GM06990 (cell line): ENCODE results near the gene CTRB2.

Experiments
- DNase-seq: peaks from one replicate; pipeline ENCODE4 v3.0.0-alpha.2; 2011; ENCODE audit not compliant: insufficient read length; ENCODE audit errors: extremely low read depth
- H3K27me3 ChIP-seq: replicated peaks from 2 replicates; pipeline ENCODE4 v1.6.0; 2011; ENCODE audit warnings: low read length; ENCODE audit not compliant: control insufficient read depth, insufficient read depth
- H3K36me3 ChIP-seq: 2 replicates; pipeline ENCODE4 v1.5.1; 2011; ENCODE audit warnings: low read length; ENCODE audit not compliant: control insufficient read depth, insufficient read depth
- H3K4me3 ChIP-seq: replicated peaks from 2 replicates; pipeline ENCODE4 v1.5.1; 2011; ENCODE audit warnings: low read depth, mild to moderate bottlenecking, control low read depth, low read length
- TF ChIP-seq, protein P1 (sequence below): IDR thresholded peaks from 2 replicates; pipeline ENCODE4 v1.5.1; 2011; ENCODE audit warnings: low read length, control low read depth, mild to moderate bottlenecking, inconsistent platforms; ENCODE audit not compliant: insufficient read depth, poor library complexity, severe bottlenecking

CTRB2 gene

DNA sequence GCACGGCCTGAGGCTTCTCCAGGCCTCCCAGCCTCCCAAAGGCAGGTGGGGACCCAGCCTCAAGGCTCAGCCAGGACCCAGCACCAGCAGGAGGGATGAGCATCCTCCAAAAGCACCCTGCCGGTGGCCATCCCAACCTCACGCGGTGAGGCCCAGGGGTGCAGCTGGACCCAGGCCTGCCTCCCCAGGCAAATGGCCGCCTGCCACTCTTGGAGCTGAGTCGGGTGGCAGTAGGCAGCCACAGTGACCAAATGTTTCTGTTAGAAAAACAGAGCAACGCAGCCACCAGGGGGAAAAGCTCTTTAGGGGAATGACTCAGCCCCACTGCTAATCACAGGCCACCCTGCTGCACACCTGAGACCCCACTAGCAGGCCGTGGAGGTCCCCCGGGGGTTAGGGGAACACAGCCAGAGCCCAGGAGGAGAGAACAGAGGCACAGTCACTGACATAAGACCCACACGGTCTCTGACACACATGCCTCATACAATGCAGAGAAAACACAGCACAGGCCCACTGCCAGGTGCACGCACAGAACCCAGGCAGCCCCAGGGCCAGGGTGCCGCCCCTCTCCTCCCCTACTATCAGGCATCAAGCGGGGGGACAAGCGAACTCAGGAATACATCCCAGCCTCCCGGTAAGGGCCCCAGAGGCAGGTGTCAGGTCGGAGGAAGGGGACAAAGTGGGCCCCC lies 32.0 kb upstream of the CTRB2 start:
- DNase-seq: no peak
- TF ChIP-seq, protein P1, sequence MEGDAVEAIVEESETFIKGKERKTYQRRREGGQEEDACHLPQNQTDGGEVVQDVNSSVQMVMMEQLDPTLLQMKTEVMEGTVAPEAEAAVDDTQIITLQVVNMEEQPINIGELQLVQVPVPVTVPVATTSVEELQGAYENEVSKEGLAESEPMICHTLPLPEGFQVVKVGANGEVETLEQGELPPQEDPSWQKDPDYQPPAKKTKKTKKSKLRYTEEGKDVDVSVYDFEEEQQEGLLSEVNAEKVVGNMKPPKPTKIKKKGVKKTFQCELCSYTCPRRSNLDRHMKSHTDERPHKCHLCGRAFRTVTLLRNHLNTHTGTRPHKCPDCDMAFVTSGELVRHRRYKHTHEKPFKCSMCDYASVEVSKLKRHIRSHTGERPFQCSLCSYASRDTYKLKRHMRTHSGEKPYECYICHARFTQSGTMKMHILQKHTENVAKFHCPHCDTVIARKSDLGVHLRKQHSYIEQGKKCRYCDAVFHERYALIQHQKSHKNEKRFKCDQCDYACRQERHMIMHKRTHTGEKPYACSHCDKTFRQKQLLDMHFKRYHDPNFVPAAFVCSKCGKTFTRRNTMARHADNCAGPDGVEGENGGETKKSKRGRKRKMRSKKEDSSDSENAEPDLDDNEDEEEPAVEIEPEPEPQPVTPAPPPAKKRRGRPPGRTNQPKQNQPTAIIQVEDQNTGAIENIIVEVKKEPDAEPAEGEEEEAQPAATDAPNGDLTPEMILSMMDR: no peak
- peaks cover 5% of the 10 kb centered on the region for H3K36me3 ChIP-seq
- H3K4me3 ChIP-seq: no peak overlapping the region
- no peaks in the 10 kb centered on the region for H3K27me3 ChIP-seq

DNA sequence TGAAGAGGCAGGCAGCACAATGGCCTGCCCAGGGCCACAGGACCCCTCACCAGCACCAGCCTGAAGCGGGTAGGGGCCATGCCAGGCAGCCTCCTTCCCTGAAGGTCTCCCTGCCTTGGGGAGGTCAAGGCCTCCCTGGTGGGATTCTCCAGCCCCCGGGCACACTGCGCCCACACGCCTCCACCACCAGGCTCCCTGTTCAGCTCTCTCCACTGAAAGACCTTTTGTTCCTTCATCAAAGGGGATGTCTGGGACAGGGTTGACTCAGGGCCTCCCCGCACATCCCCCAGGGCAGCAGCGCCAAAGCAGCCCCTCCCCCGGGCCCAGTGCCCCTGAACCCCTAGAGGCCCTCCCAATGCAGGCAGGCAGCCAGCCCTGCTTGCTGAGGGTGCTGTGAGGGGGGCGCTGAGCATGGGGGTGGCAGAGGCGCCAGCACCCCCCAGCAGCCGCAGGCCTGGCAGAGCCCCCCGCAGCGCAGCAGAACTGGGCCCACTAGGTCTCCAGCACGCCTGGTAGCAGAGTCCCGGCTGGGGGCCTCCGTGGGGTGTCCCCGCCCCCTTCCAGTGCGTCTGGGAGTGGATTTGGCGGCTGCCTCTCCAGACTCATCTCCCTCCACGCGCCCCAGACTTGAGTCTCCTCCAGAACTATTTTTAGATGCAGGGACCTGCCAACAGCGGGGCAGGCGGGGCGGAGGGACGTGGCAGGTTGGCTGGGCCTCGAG lies 31.3 kb upstream of the CTRB2 start:
- H3K27me3 ChIP-seq: no peaks in the 10 kb centered on the region
- peaks cover 5% of the 10 kb centered on the region for H3K36me3 ChIP-seq
- no peak for DNase-seq
- no peak overlapping the region for H3K4me3 ChIP-seq
- TF ChIP-seq, protein P1: no peak

DNA sequence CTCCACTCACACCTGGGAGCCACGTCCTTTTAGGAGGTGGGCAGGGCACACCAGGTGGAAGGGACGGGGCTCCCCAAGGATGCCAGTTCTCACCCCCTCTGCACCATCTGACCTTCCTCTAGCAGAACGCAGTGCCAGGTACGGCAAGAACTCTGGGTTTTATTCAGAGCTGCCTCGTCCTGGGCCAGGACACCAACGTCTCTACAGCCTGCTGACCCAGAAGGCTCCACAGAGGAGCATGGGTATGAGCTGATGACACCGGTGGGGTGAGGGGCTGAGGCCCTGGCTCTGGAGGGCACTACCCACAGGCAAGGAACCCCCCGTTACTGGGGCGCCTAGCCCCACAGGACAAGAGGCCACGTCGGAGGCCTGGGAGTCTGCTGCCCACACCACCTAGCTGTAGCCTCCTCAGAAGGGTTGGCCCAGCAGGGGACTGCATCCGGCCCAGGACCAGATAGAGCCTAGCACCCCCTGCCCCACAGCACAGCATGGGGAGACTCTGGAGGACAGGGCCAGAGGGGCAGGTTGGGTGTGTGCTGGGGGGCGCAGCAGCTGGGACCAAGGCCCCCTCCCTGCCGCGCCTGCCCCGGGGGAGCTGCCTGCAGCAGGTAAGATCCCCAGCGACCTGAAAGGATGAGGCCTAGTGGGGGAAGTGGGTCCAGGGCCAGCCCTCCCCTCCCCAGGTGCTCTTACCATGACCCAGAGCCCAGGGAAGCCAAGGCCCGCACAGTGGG lies 30.6 kb upstream of the CTRB2 start:
- H3K4me3 ChIP-seq: no peak overlapping the region
- TF ChIP-seq, protein P1: no peak
- no peaks in the 10 kb centered on the region for H3K27me3 ChIP-seq
- peaks cover 5% of the 10 kb centered on the region for H3K36me3 ChIP-seq
- no peak for DNase-seq

DNA sequence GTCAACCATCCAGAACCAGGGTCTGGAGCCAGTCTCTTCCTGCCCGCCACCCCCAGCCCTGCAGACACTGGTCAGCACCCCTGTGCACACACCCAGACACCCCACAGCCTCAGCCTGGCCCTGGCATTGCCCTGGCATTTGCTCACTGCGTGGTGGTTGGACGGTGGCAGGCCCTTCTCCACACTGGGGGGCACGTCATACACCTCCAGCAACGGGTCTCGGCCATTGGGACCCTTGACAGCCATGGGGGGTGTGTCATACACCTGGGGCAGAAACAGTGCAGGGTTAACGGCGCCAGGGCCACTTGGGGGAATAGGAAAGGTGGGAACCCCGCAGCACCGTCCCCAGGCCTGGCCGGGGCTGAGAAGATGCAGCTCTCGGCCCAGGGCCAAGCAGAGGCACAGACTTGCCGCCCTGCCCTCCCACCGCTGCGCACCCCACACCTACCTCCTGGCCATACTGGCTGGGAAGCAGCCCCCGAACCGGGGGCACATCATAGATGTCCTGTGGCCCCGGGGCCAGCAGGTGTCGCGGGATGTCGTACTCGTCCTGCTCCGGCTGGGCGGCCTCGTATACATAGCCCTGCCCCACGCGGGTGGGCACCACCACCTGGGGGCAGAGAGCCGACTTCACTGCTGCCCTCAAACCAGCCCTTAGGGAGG lies 29.9 kb upstream of the CTRB2 start:
- Histone ChIP-seq H3K4me3 (no peak overlapping the region), H3K36me3 (peaks cover 2% of the 10 kb centered on the region), H3K27me3 (no peaks in the 10 kb centered on the region)
- DNase-seq: no peak
- TF ChIP-seq, protein P1: no peak

DNA sequence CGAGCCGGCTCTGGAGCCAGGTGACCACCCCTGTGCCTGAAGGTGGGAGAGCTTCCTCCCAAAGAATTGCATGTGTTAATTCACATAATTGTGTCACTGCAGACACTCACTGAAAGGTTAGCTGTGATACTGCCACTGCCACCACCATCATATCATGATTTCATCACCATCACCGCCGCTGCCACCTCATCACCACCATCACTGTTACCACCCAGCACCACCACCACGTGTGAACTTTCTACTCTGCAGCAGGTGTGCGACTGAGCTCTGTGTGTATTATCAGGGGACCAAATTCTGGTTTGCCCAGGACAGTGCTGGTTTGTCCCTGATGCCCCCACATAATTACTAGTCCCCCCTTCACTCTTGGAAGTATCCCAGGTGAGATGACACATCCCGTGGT lies 29.3 kb upstream of the CTRB2 start:
- Histone ChIP-seq H3K36me3 (peaks cover 2% of the 10 kb centered on the region), H3K4me3 (no peak overlapping the region), H3K27me3 (no peaks in the 10 kb centered on the region)
- TF ChIP-seq, protein P1: no peak
- DNase-seq: no peak
